NCI-H460 (cell line): ENCODE data around the gene TMEM132A. TPM values are rescaled to one million over a fixed set of nuclear protein-coding genes. Genes with fewer than 3 reads are reported as not detected.

Experiments
- DNase-seq: peaks from one replicate; pipeline ENCODE4 v3.0.0-alpha.2; 2016; ENCODE audit warnings: low read depth; ENCODE audit errors: extremely low read depth
- small RNA-seq, 2 experiments: library from RNA; depleted of rRNA; stranded (forward); fragments of <200 nt; gene quantifications; one replicate each; pipeline ENCODE3, GENCODE V24; 2014
- total RNA-seq: library from RNA; depleted of rRNA; stranded (reverse); fragments of >200 nt; shearing (Covaris generic); gene quantifications from 2 replicates; pipeline ENCODE4 v1.2.3, GENCODE V29; 2014; rRNA removed

TMEM132A gene
- total RNA-seq, 1 experiment from 2014 or later: 20.9 TPM

DNA sequence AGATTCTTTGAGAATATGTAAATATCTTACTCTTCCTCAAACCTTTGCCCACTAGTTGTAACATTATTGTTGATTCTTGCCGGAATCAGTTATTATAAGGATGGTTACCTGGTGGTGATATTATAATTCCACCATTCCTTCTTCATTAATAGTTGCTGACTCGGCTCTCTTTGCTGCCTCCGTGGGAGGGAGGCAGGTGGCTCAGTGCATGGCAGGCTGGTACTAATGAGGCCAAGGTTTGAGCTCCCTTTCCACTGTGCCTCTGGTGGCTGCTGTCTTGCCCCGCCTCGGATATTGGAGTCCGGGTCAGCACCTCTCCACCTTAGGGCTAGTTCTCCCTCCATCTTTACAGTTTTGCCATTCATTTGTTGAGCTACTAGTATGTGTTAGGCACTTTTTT, 59.9 kb downstream of the TMEM132A start:
- DNase-seq: no peak

DNA sequence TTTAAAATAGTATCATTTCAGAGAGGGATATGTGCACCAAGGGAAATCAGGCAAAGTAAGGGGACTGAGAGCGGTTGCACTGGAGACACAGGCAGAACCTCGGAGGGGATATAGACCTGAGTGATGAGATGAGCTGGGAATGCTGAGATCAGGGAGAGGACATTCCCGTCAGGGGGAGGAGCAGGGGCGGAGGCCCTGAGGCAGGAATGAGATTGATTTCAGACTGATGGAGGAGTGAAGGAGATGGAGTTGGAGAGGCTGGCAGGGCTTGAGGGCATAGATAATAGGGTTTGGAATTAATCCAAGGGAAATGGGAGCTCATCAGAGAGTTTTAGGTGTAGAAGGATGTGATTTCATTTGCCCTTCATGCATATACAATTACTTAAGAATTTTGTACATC, 60.4 kb downstream of the TMEM132A start:
- no peak for DNase-seq

DNA sequence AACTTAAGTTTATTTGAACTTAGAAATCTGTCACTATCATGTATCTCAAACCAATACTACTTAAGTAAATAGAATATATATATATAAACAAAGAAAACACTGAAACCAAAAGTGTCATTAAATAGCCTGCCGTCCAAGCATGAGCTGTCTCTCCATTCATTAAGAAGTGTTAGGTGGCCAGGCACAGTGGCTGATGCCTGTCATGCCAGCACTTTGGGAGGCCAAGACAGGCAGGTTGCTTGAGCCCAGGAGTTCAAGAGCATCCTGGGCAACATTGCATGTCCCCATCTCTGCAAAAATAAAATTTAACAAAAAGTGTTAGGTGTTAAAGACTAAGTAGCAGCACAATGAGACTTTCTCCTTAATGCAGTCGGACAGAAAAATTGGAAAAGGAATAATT, 61.2 kb downstream of the TMEM132A start:
- DNase-seq: no peak

DNA sequence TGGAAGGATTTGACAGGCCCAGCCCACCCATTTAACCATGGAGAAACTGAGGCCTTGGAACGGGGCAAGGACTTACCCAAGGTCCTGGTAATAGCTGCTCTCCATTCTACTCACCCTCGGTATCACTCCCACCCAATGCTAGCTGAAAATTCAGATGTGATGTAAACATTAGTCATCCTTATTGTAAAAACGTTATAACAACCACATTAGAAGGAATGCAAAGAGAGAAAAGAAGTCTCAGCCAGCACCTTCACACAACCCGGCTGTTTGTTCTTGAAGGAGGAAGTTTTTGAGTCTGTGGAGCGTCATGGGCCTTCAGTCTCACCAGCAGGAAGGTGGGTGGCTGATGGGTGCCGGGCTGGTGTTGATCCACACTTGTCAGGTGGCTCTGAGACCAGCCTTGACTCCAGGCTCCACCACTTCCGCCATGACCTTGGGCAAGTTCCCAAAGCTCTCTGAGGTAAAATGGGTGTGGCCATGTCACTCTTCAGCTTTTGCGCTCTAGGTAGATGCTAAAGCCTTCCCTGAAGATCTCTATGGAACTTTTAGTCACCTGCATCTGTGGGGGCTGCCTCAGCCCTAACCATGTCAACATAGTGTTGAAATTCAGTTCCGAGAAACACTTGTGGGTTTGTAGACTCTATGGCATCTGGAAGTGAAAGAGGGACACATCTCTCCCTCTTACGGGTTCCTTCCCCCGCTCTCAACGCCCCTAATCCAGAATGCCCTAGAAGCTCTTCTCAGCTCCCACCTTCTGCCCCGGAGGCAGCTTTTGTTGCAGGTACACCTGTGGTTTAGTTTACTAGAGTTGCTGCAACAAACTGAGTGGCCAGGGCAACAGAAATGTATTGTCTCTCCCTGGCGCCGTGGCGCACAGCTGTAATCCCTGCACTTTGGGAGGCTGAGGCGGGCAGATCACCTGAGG, 62.0 kb downstream of the TMEM132A start:
- no peak for DNase-seq

Small RNAs within 50 kb of the gene (small RNA-seq; reads per million reads assigned to genes)
- gene RNU6-933P: 0 reads per million in 2 experiments

Other genes with a start within 250 kb of the TMEM132A start
- not detected in 2 replicates for gene MS4A8, start 224.8 kb upstream of the TMEM132A start, total RNA-seq
- gene MS4A18, start 199.7 kb upstream of the TMEM132A start, total RNA-seq: not detected in 2 replicates
- not detected in 2 replicates for gene MS4A15, start 167.6 kb upstream of the TMEM132A start, total RNA-seq
- gene MS4A10, start 139.1 kb upstream of the TMEM132A start, total RNA-seq: not detected in 2 replicates
- gene CCDC86, start 82.3 kb upstream of the TMEM132A start, total RNA-seq: 13.5 and 15.0 TPM in 2 replicates
- not detected in 2 replicates for gene PTGDR2, start 68.5 kb upstream of the TMEM132A start, total RNA-seq
- not detected in 2 replicates for gene ZP1, start 56.9 kb upstream of the TMEM132A start, total RNA-seq
- gene PRPF19, start 17.9 kb upstream of the TMEM132A start, total RNA-seq: 48.8 and 49.5 TPM in 2 replicates
- gene TMEM109, start 10.3 kb upstream of the TMEM132A start, total RNA-seq: 27.2 and 38.1 TPM in 2 replicates
- gene SLC15A3, start 27.7 kb downstream of the TMEM132A start, total RNA-seq: not detected in 2 replicates
- gene CD6, start 47.2 kb downstream of the TMEM132A start, total RNA-seq: not detected in 2 replicates
- not detected in 2 replicates for gene CD5, start 178.0 kb downstream of the TMEM132A start, total RNA-seq
- 22.9 and 23.7 TPM in 2 replicates for gene VPS37C, start 237.0 kb downstream of the TMEM132A start, total RNA-seq